Measurements from ENCODE around the gene MUS81. TPM values are rescaled to one million over a fixed set of nuclear protein-coding genes. Genes with fewer than 3 reads are reported as not detected.

Gene MUS81
- total RNA-seq, 1 experiment from 2014 or later = 45.9 TPM

DNA sequence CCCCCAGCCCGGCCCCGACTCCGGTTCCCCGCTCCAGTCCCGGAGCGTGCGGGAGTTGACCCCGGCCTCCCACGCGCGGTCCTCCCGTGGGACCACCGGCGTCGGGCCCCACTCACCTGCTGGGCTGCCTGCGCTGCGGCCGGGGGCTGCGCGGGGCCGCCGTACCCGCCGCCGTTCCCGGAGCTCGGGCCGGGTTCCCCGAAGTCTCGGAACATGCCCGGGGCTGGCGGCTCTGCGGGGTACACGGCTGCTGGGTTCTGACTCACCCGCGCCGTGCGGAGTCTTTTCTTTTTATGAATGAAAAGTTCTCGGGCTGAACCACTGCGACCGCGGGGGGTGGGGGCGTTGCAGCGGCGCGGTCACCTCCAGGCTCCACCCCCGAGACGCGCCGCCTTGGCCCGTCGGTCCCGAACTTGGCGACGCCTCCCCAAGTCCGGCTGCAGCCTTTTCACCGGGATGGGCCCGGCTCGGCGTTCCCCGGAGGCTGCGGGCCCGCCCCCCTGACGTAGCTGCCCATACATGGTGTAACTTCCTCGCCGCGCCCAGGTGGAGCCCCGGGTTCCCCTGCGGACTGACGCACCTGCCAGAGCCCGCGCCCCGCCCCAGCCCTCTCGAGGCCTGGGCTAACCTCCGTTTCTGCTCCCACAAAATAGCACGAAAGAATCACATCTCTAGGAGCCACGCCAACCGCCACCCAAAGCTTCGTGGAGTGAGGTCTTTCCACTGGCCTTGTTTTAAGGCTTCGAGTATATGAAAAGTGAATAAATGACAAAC lies 40.1 kb downstream of the MUS81 start, which contains the start of gene FOSL1:
FOSL1 (minus strand) TSS at position 264 of the 774 bp plus-strand sequence; CDS start at position 215, 49 bp downstream.
- H3K36me3 Mint-ChIP-seq = no peaks in the 10 kb centered on the region; the same call in 1 of the 2 replicates
- no peaks in the 10 kb centered on the region for H3K9me3 Mint-ChIP-seq
- DNase-seq (ENCODE audit: low spot score) (peak; percentile 97), ATAC-seq (peak; percentile 95)
- POLR2A ChIA-PET = interaction anchor here (0.6 to 1.7 kb wide), 8 partner anchors 10 to 50 kb away, joined by 3 to 6 read pairs (median 3); partner anchors contain the start of genes CCDC85B, FIBP and MUS81
- peaks cover 78% of the 10 kb centered on the region for H3K27me3 Mint-ChIP-seq (ENCODE audit: low read depth)
- H3K27ac Mint-ChIP-seq = 0 out of 2 replicates have a peak within 1 kb of the TSS, but pooled peaks have one; percentile 41
- CTCF ChIA-PET = interaction anchor here (1.0 to 2.2 kb wide), 7 partner anchors 9 to 189 kb away, joined by 3 to 33 read pairs (median 10); partner anchors contain the start of genes CCDC85B, FIBP and MUS81
- H3K4me3 Mint-ChIP-seq = peak within 1 kb of the TSS; percentile 72
- 0 out of 2 replicates have a peak, but pooled peaks cover 4% of the 10 kb centered on the region for H3K4me1 Mint-ChIP-seq
- TF ChIP-seq HMGXB4 (CRISPR knock-in tag; IDR thresholded peaks at IDR 0.05) (no peak), ZNF219 (CRISPR knock-in tag; IDR thresholded peaks at IDR 0.05; ENCODE audit: borderline replicate concordance) (no peak), NR1H2 (CRISPR knock-in tag; IDR thresholded peaks at IDR 0.05) (no peak), E2F4 (CRISPR knock-in tag; IDR thresholded peaks at IDR 0.05; ENCODE audit: borderline replicate concordance, low read depth) (no peak), MYBL2 (CRISPR knock-in tag; IDR thresholded peaks at IDR 0.05) (no peak), ATF1 (CRISPR knock-in tag; IDR thresholded peaks at IDR 0.05) (no peak), NR2C2 (CRISPR knock-in tag; IDR thresholded peaks at IDR 0.05) (no peak), ZNF121 (CRISPR knock-in tag; IDR thresholded peaks at IDR 0.05) (peak; percentile 72), ZNF281 (CRISPR knock-in tag; IDR thresholded peaks at IDR 0.05) (no peak), GABPB1 (CRISPR knock-in tag; IDR thresholded peaks at IDR 0.05) (peak; percentile 51), CREM (CRISPR knock-in tag; IDR thresholded peaks at IDR 0.05) (peak; percentile 80), ETV6 (CRISPR knock-in tag; IDR thresholded peaks at IDR 0.05) (no peak)
- TF ChIP-seq, protein P1, sequence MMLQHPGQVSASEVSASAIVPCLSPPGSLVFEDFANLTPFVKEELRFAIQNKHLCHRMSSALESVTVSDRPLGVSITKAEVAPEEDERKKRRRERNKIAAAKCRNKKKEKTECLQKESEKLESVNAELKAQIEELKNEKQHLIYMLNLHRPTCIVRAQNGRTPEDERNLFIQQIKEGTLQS (CRISPR knock-in tag; conservative IDR thresholded peaks at IDR 0.05) = no peak
- TF ChIP-seq, protein P2, sequence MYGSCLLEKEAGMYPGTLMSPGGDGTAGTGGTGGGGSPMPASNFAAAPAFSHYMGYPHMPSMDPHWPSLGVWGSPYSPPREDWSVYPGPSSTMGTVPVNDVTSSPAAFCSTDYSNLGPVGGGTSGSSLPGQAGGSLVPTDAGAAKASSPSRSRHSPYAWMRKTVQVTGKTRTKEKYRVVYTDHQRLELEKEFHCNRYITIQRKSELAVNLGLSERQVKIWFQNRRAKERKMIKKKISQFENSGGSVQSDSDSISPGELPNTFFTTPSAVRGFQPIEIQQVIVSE (CRISPR knock-in tag; IDR thresholded peaks at IDR 0.05; ENCODE audit: borderline replicate concordance) = no peak
- TF ChIP-seq, protein P3, sequence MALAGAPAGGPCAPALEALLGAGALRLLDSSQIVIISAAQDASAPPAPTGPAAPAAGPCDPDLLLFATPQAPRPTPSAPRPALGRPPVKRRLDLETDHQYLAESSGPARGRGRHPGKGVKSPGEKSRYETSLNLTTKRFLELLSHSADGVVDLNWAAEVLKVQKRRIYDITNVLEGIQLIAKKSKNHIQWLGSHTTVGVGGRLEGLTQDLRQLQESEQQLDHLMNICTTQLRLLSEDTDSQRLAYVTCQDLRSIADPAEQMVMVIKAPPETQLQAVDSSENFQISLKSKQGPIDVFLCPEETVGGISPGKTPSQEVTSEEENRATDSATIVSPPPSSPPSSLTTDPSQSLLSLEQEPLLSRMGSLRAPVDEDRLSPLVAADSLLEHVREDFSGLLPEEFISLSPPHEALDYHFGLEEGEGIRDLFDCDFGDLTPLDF (CRISPR knock-in tag; IDR thresholded peaks at IDR 0.05) = no peak
- TF ChIP-seq, protein P4, sequence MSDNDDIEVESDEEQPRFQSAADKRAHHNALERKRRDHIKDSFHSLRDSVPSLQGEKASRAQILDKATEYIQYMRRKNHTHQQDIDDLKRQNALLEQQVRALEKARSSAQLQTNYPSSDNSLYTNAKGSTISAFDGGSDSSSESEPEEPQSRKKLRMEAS (CRISPR knock-in tag; IDR thresholded peaks at IDR 0.05) = peak; percentile 86
- TF ChIP-seq, protein P5, sequence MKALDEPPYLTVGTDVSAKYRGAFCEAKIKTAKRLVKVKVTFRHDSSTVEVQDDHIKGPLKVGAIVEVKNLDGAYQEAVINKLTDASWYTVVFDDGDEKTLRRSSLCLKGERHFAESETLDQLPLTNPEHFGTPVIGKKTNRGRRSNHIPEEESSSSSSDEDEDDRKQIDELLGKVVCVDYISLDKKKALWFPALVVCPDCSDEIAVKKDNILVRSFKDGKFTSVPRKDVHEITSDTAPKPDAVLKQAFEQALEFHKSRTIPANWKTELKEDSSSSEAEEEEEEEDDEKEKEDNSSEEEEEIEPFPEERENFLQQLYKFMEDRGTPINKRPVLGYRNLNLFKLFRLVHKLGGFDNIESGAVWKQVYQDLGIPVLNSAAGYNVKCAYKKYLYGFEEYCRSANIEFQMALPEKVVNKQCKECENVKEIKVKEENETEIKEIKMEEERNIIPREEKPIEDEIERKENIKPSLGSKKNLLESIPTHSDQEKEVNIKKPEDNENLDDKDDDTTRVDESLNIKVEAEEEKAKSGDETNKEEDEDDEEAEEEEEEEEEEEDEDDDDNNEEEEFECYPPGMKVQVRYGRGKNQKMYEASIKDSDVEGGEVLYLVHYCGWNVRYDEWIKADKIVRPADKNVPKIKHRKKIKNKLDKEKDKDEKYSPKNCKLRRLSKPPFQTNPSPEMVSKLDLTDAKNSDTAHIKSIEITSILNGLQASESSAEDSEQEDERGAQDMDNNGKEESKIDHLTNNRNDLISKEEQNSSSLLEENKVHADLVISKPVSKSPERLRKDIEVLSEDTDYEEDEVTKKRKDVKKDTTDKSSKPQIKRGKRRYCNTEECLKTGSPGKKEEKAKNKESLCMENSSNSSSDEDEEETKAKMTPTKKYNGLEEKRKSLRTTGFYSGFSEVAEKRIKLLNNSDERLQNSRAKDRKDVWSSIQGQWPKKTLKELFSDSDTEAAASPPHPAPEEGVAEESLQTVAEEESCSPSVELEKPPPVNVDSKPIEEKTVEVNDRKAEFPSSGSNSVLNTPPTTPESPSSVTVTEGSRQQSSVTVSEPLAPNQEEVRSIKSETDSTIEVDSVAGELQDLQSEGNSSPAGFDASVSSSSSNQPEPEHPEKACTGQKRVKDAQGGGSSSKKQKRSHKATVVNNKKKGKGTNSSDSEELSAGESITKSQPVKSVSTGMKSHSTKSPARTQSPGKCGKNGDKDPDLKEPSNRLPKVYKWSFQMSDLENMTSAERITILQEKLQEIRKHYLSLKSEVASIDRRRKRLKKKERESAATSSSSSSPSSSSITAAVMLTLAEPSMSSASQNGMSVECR (CRISPR knock-in tag; IDR thresholded peaks at IDR 0.05; ENCODE audit: borderline replicate concordance) = 0 out of 2 replicates have a peak, but pooled peaks have one; percentile 48
- TF ChIP-seq, protein P6, sequence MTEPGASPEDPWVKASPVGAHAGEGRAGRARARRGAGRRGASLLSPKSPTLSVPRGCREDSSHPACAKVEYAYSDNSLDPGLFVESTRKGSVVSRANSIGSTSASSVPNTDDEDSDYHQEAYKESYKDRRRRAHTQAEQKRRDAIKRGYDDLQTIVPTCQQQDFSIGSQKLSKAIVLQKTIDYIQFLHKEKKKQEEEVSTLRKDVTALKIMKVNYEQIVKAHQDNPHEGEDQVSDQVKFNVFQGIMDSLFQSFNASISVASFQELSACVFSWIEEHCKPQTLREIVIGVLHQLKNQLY (CRISPR knock-in tag; IDR thresholded peaks at IDR 0.05) = no peak

Measured in WTC11 (cell line).